NCI-H2171 treated with DMSO at 0.1 percent for 48 hours (cell line): ENCODE measurements around the gene GNA15.
"Not testable (repeated sequence)": the region's sequence is repeated elsewhere in the genome, so short reads cannot be mapped to it uniquely, and the experiment has no call there.

Experiments used
- DNase-seq: peaks from one replicate; lab custom pipeline; 2025; lab: John Stamatoyannopoulos, UW

GNA15 gene, protein sequence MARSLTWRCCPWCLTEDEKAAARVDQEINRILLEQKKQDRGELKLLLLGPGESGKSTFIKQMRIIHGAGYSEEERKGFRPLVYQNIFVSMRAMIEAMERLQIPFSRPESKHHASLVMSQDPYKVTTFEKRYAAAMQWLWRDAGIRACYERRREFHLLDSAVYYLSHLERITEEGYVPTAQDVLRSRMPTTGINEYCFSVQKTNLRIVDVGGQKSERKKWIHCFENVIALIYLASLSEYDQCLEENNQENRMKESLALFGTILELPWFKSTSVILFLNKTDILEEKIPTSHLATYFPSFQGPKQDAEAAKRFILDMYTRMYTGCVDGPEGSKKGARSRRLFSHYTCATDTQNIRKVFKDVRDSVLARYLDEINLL

DNA sequence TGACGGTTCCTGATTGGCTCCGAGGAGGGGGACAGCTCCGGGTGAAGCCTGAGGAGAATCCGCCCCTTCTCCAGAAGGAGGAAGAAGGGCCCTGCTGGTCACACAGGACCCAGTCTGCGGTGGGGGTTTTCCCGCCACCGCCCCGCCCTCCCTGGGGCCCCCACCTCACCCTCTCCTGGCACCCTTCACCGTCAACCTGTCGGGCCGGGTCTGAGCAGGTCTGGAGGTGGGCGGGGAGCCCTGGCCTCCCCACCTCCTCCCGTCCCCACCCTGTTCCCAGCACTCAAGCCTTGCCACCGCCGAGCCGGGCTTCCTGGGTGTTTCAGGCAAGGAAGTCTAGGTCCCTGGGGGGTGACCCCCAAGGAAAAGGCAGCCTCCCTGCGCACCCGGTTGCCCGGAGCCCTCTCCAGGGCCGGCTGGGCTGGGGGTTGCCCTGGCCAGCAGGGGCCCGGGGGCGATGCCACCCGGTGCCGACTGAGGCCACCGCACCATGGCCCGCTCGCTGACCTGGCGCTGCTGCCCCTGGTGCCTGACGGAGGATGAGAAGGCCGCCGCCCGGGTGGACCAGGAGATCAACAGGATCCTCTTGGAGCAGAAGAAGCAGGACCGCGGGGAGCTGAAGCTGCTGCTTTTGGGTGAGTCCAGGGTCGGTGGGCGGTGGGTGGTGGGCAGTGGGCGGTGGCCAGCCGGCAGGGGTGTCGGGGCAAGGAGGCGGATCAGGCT, at the start of gene GNA15:
Gene GNA15, plus strand, starts transcription at position 73 of the 723 bp plus-strand sequence. Its CDS starts 418 bp downstream, at position 491.
- no peak for DNase-seq

- no peak for DNase-seq
These were observed 48.1 kb upstream of the GNA15 start for GRCh38 chr19:3087769-3088168.

GRCh38 chr19:3089299-3089855, 46.5 kb upstream of the GNA15 start:
- DNase-seq, result not testable (repeated sequence)

GRCh38 chr19:3094601-3095440, 41.0 kb upstream of the GNA15 start:
- DNase-seq, result no peak

GRCh38 chr19:3095441-3096191, 40.2 kb upstream of the GNA15 start:
- DNase-seq, result no peak

DNA sequence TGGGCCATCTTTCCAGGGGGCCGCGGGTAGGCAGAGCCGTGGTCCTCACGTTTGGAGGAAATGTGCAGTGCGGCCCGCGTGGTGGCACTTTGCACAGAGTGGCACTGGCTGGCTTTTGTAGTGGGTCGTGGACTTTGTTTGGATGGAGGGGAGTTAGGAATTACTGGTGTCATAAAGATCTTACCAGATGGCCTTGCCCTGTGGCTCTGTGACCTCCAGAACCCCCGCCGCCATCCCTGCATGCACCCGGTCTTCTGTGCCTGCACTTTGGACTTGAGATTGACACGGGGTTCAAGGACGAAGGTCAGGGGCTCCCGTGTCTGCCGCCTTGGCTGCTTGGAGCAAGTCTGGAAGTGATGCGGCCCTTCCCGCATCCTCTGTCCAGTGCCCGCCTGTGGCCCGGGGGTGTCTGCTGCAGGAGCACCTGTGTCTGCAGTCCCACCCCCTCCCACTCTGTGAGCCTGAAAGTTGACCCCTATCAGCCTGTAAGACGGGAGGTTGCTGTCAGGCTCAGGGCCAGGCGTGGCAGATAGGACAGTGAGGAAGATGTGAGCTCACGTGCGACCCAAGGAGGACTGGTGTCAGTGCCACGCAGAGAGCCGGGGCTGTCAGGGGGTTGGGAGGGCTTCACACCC, 39.4 kb upstream of the GNA15 start:
- no peak for DNase-seq

GRCh38 chr19:3096902-3097326, 38.9 kb upstream of the GNA15 start:
- no peak for DNase-seq

DNA sequence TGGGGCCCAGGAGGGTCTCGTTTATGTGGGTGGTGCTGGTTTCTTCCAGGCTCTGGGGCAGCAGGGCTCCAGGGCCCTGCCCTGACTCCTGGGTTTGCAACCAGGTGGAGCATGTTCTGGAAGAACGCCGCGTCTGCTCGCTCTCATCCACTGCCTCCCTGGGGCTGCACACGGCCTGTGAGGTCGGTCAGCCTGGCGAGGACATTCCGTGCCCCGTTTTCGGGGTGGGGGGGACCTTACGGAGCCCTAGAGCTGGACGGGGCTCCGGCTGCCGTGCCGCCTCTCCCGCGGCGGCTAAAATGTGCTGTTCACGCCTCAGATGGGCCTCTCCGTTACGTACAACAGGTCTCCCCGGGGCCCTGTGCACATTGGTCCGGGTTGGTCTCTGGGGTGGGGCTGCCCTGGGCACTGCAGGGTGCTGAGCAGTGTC, 38.4 kb upstream of the GNA15 start:
- DNase-seq, result no peak

- no peak for DNase-seq
These were observed 37.7 kb upstream of the GNA15 start for GRCh38 chr19:3098141-3098514.

DNA sequence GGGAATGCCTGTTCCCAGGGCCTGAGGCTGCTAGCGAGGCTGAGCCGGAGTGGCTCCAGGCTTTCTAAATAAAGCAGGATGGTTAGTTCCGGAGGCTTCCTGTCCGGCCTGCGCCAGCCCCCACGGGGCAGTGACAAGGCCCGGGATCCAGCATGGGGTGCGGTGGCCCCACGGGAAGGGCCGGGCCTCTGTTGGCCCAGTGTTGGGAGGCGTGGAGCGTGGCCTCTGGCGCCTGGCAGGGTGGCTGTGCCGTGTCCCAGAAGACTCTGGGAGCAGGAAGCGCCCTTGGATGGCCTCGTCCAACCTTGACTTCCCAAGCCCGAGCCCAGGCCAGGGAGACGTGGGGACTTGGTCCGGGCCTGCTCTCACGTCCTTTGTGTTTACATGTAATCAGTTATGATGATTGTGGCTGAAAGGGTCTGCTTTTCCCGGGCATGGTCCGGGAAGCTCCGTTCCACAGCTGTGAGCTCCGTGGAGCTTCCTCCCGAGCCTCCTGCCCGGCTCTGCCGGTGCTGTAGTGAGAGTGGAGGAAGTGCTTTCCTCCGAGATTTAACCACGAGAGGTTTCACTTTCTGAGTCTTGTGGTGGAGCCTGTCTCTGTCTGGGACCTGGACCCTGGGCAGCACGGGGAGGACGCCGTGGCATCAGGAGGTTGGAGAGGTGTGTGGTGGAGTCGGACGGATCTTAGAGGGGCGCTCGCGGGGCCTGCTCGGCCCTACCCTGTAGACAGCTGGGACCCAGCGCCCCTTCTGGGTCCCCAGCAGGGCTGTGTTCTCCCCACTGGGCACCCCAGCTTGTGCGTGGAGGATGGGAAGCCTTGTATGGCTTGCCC, 37.1 kb upstream of the GNA15 start:
- DNase-seq, result no peak

GRCh38 chr19:3099347-3100145, 36.3 kb upstream of the GNA15 start:
- no peak for DNase-seq

DNA sequence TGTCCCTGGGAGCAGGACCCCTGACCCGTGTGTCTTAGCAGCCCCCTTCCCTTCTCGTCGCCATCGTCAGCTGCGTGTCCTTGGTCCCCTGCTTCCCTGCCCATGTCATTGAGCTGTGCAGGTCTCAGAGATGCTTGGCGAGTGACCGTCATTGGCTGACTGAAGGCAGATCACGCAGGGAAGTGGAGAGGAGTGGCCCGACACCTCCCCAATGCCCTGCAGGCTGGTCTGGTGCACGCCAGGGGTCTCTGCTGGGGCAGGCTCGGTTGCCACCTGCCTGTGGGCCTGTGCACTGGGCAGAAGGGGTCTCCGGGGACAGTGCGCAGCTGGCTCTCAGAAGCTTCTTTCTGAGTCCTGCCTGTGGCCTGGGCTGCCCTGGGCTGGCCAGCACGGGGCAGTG, 35.5 kb upstream of the GNA15 start:
- DNase-seq, result no peak

DNA sequence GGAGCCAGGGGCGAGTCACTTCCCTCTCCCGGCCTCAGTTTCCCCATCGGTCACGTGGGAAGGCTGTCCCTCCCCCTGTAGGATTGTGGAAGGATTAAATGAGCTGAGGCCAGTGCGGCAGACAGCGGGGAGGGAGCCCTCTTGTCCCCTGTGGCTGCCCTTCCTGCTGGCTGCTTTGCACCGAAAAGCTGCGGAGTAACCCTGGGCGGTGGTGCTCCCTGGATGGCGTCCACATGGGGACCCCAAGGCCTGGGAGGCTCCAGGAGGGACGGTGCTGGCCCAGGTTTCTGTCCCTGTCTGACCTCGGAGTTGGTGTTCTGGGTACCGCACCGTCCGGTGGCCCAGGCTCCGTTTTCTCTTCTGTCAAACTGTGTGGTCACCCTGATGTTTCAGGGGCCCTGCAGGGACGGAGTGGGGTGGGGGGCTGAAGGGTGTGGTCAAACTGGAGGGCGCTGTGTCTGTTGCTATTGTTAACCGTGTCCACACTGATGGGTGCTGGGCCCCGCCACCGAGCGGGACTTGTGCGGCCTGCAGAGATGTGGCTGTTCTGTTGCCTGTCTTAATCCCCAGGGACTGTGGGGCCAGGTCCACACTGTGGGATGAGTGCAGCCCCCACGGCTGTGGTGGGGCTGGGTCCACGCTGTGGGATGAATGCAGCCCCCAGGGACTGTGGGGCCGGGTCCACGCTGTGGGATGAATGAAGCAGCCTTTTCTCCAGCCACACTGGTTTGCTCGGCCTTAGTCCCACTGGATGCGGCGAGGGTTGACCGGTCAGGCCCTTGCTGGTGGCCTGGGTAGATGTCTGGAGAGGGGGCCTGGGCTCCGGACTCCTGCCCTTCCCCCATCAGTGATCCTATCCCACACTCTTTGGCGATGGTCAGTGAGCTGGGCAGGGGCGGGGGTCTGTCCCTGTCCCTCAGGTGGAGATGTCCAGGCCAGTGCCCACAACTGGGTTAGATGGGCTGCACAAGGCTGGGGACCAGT, 34.8 kb upstream of the GNA15 start:
- DNase-seq, result no peak

GRCh38 chr19:3102239-3103140, 33.3 kb upstream of the GNA15 start:
- DNase-seq, result no peak

DNA sequence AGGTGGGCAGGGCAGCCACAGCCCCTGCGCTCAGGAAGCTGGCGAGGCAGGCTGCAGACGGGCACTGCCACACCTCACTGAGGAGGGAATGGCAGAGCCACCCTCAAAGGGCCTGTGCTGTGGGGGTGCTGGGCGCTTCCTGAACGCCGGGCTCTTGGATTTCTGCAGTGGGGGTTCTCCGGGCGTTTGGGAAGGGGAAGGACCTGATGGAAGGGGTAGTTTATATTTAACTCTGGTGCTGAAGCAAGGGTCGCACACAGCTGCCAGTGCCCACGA, 31.2 kb upstream of the GNA15 start:
- DNase-seq, result no peak

- DNase-seq, result no peak
These were observed 30.0 kb upstream of the GNA15 start for GRCh38 chr19:3105641-3106508.
